ENCODE measurements around the gene SELENOP.
"Not testable (repeated sequence)": the region's sequence is repeated elsewhere in the genome, so short reads cannot be mapped to it uniquely, and the experiment has no call there.

The SELENOP gene

GRCh38 chr5:42811591-42812446, at the start of gene SELENOP:
SELENOP (minus strand) TSS chr5:42811892; CDS start chr5:42808353, 3,539 bp downstream.
- no peak for DNase-seq

- no peak for DNase-seq
Measured at GRCh38 chr5:42858687-42859086, 47.0 kb upstream of the SELENOP start.

DNA sequence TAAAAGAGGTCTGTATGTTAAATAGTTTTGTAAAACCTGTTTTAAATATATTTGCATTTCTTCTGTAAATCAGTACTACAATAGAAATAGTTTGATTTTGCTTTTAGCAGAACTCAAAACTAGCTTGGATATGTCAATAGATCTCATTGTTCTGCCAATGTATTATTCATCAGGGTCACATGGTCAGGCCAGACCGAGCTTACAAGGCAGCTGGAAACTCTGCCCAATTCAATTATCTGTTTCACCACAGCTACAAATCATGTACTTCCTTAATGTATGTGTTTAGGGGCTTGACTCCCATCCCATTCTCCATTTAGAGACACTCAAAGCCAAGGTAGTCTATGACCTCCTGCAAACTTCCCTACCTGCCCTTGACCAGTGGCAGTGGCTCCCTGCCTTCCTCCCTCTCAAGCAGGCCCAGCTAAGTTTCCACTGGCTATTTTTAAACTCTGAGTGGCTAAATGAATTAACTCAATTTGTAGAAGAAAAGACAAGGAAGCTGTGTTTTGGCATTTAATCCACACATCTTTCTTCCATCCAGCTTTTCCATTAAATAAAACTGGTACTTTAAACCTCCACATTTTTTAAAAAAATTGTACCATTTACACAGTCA, 46.4 kb upstream of the SELENOP start:
- DNase-seq: no peak

GRCh38 chr5:42855811-42856210, 44.1 kb upstream of the SELENOP start:
- DNase-seq: no peak

DNA sequence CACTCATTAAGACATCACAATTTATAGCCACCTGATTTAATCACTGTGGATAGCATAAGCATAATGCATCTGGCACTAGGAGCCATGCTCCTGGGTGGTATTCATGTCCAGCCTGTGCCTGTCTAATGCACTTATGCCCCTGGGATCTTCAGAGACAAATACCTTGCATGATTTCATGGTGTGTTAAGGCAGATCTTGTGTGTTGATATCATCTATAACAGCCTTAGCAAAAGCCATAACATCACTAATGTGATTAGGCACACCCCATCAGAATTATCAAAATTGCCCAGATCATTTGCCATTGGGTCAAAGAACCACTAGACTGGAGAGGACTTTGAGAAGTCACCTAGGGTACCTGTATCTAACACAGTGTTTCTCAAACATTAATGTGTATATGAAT, 43.7 kb upstream of the SELENOP start:
- DNase-seq: no peak

DNA sequence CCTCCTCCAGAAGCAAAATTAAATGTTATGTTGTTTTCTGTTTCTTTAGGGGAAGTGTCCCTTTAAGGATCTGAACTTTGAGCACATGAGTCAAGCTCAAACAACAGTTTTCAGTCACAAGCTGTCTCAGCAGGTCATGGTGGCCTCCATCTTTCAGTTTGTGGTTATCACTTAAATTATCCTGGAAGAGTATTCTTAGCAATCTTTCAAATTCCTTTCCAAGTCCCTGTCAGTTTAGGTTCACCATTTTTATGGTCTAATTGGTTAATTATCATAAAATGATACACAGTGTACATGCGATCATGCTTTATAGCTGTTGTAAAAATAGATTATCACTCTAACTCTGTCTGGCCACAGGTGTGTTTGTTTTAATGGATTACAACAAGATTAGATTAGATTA, 43.1 kb upstream of the SELENOP start:
- DNase-seq: no peak

GRCh38 chr5:42852826-42853225, 41.1 kb upstream of the SELENOP start:
- no peak for DNase-seq

DNA sequence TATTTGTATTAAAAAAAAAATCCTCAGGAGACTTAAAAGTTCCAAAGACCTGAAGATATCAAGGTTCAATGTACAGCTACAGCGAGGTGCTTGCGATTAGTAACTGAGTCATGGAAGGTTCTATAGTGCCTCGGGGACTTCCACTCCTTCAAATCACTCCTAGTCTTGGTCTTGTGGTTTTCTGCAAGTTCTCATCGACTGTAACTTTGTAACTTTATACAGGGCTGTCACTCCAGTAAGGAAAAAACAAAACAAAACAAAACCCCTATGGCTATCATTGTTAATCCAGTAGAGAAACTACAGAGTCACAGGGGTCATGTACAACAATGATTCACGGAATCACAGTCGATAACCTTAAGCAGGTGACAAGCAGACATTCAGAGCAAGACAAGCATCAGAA, 39.8 kb upstream of the SELENOP start:
- DNase-seq: no peak

DNA sequence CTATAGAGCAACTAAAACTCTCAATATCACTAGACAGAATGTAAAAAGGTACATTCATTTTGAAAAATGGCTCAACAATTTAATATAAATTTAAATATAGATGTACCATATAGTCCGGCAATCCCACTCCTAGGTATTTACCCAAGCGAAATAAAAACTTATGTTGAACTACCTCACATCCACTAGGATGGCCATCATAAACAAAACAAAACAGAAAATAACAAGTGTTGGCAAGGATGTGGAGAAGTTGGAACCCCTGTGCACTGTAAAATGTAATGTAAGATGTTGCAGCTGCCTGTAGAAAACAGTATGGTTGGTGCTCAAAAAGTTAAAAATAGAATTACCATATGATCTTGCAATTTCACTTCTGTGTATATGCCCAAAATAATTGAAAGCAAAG, 36.9 kb upstream of the SELENOP start:
- no peak for DNase-seq

- not testable (repeated sequence) for DNase-seq
Measured at GRCh38 chr5:42844408-42844807, 32.7 kb upstream of the SELENOP start.

DNA sequence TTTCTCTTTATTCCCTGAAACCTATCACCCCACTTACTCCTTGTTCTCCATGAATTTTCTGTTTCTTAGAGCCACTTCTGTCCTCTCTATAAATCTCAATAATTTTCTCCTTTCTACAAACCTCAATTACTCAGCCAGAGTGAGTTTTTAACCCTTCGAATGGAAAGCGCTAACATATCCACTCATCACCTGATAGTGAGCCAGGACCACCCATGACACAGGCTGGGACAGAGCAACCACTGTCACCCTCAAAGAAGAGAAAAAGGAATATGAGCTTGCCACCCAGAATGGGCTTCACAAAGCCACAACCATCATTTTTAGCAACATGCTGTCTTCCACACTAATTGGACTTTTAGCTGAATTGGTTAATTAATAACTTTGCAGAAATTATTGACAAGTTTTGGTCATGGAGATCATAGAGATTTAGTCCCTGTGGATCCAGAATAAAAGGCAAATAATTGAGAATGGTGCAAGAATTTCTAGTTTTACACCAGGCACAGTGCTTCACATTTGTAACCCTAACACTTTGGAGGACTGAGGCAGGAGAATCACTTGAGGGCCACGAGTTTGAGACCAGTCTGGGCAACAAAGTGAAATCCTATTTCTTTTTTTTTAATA, 32.1 kb upstream of the SELENOP start:
- DNase-seq: no peak

GRCh38 chr5:42842921-42843641, 31.4 kb upstream of the SELENOP start:
- DNase-seq: no peak

- DNase-seq: no peak
Measured at GRCh38 chr5:42840842-42841567, 29.3 kb upstream of the SELENOP start.

DNA sequence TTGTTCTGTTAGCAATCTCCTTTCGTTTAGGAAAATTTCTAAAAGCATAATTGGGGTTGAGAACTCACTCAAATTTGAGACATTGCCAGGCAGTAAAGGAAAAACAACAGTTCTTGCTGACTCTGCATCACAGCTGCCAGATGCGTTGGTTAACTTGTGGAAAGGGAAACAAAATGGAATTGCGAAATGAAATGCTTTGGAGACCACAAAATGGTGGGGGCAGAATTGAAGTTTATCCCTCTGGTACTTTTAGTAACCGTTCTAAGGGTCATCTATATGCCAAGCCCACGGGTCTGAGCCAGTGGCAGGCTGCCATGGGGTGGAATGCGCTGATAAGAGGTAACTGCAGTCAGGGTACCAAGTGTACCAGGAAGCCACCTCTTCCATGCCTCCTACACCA, 28.6 kb upstream of the SELENOP start:
- DNase-seq: no peak

- no peak for DNase-seq
Measured at GRCh38 chr5:42839196-42839595, 27.5 kb upstream of the SELENOP start.

DNA sequence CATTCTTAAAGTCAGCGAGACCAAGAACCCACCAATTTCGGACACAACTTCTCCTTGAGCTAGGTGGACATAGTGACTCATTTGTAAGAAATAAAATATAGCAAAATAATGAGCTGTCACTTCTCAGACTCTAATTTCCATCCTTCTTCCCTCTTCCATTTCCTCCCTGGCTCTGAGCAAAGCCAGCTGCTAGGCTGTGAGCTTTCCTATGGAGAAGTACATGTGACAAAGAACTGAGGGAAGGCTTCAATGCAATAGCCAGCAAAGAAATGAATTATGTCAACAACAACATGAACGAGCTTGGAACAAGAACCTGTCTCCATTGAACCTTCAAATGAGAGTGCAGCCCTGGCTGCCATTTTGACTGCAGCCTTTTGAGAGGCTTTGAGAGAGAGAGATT, 25.9 kb upstream of the SELENOP start:
- no peak for DNase-seq

GRCh38 chr5:42836070-42836769, 24.5 kb upstream of the SELENOP start:
- DNase-seq: no peak

DNA sequence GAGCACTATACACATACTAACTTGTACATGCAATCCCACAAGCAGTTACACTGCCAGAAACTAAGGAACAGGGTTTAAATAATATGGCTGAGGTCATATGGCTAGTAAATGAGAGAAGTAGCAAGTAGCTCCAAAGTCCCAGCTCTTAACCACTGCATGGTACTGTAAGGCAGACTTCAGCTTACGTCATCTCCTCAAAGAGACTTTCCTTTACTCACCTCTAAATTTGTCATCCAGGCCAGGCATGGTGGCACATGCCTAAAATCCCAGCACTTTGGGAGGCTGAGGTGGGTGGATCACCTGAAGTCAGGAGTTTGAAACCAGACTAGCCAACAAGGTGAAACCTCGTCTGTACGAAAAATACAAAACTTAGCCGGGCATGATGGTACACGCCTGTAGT, 20.4 kb upstream of the SELENOP start:
- DNase-seq: no peak

- DNase-seq: no peak
Measured at GRCh38 chr5:42830924-42831323, 19.2 kb upstream of the SELENOP start.

GRCh38 chr5:42828671-42829070, 17.0 kb upstream of the SELENOP start:
- DNase-seq: no peak

GRCh38 chr5:42826757-42827515, 15.2 kb upstream of the SELENOP start:
- no peak for DNase-seq
